HFFc6 (cell line): ENCODE measurements around the gene HOXA4. TPM values are rescaled to one million over a fixed set of nuclear protein-coding genes. Genes with fewer than 3 reads are reported as not detected.

Experiments used
- DNase-seq: peaks from one replicate; pipeline ENCODE4 v3.0.0-alpha.2; 2018
- H3K27ac Mint-ChIP-seq: 2 replicates; pipeline ENCODE4 v1.8.0; 2020; ENCODE audit warnings: mild to moderate bottlenecking, mixed read lengths
- H3K27me3 Mint-ChIP-seq: 2 replicates; pipeline ENCODE4 v1.8.0; 2021; ENCODE audit warnings: mild to moderate bottlenecking, moderate library complexity, mixed read lengths; ENCODE audit not compliant: insufficient read depth
- H3K36me3 Mint-ChIP-seq: 2 replicates; pipeline ENCODE4 v1.8.0; 2021; ENCODE audit warnings: low read depth, mixed read lengths
- H3K4me1 Mint-ChIP-seq: 2 replicates; pipeline ENCODE4 v1.8.0; 2020; ENCODE audit warnings: low read depth, mixed read lengths
- H3K4me3 Mint-ChIP-seq: 2 replicates; pipeline ENCODE4 v1.8.0; 2020; ENCODE audit warnings: mild to moderate bottlenecking, moderate library complexity, mixed read lengths
- H3K9me3 Mint-ChIP-seq: 2 replicates; pipeline ENCODE4 v1.8.0; 2020; ENCODE audit warnings: mild to moderate bottlenecking, mixed read lengths
- CTCF ChIP-seq: fragments of 200-600 bp; sonication (generic); IDR thresholded peaks from 2 replicates; pipeline ENCODE4 v1.5.0; 2021; ENCODE audit warnings: antibody characterized with exemption, mild to moderate bottlenecking
- total RNA-seq, 6 experiments: library from RNA; stranded (reverse); fragmentation: NEBNext Ultra II Directional; extraction: Animal tissue kit (Norgen Biotek cat#: 25700); gene quantifications; 2 replicates in 1 of 6; 3 replicates in 5 of 6; pipeline ENCODE4 v1.2.3, GENCODE V29; 2021

Gene HOXA4
- total RNA-seq, 6 experiments from 2014 or later, result 0.38 to 1.0 (median 0.47) TPM

- TF ChIP-seq CTCF, result no peak; the same call in 1 of the 2 replicates
- H3K4me1 Mint-ChIP-seq, result peaks cover 22% of the 10 kb centered on the region
- no peaks in the 10 kb centered on the region for H3K9me3 Mint-ChIP-seq
- peaks cover 17% of the 10 kb centered on the region for H3K27me3 Mint-ChIP-seq
- no peak for DNase-seq
- H3K27ac Mint-ChIP-seq, result peak overlapping the region; percentile 99
- peak overlapping the region; percentile 96 for H3K4me3 Mint-ChIP-seq
- H3K36me3 Mint-ChIP-seq, result peaks cover 51% of the 10 kb centered on the region
Measured at GRCh38 chr7:27164045-27164366, 33.4 kb upstream of the HOXA4 start.

- Mint-ChIP-seq H3K36me3 (peaks cover 46% of the 10 kb centered on the region), H3K27me3 (peaks cover 12% of the 10 kb centered on the region), H3K4me3 (peak overlapping the region; percentile 96), H3K4me1 (peaks cover 19% of the 10 kb centered on the region), H3K27ac (peak overlapping the region; percentile 99), H3K9me3 (no peaks in the 10 kb centered on the region)
- no peak for DNase-seq
- no peak for TF ChIP-seq CTCF
Measured at GRCh38 chr7:27163288-27164044, 32.9 kb upstream of the HOXA4 start.

GRCh38 chr7:27162561-27163287 is 32.2 kb upstream of the HOXA4 start:
- Mint-ChIP-seq H3K27ac (peak overlapping the region; percentile 99), H3K27me3 (peaks cover 10% of the 10 kb centered on the region)
- DNase-seq, result no peak

GRCh38 chr7:27161721-27162560 is 31.4 kb upstream of the HOXA4 start:
- Mint-ChIP-seq H3K36me3 (peaks cover 33% of the 10 kb centered on the region), H3K27me3 (peaks cover 7% of the 10 kb centered on the region), H3K4me3 (peak overlapping the region; percentile 96), H3K4me1 (peaks cover 4% of the 10 kb centered on the region), H3K27ac (peak overlapping the region; percentile 99), H3K9me3 (no peaks in the 10 kb centered on the region)
- no peak for TF ChIP-seq CTCF
- DNase-seq, result no peak

More at GRCh38 chr7:27162561-27163287, 32.2 kb upstream of the HOXA4 start:
- Mint-ChIP-seq H3K4me1 (peaks cover 12% of the 10 kb centered on the region), H3K9me3 (no peaks in the 10 kb centered on the region), H3K4me3 (peak overlapping the region; percentile 96), H3K36me3 (peaks cover 39% of the 10 kb centered on the region)
- TF ChIP-seq CTCF, result no peak

GRCh38 chr7:27161214-27161720 is 30.7 kb upstream of the HOXA4 start:
- peaks cover 8% of the 10 kb centered on the region for H3K27me3 Mint-ChIP-seq
- peak overlapping the region; percentile 81 for H3K27ac Mint-ChIP-seq
- peak; percentile 60 for TF ChIP-seq CTCF
- H3K4me3 Mint-ChIP-seq, result peak overlapping the region; percentile 86
- peaks cover 31% of the 10 kb centered on the region for H3K36me3 Mint-ChIP-seq
- H3K4me1 Mint-ChIP-seq, result no peaks in the 10 kb centered on the region; the same call in 1 of the 2 replicates
- no peak for DNase-seq
- H3K9me3 Mint-ChIP-seq, result no peaks in the 10 kb centered on the region
